Heart left ventricle (tissue), 13 donors: Measurements from ENCODE around the gene MEN1.

Experiments used
- POLR2A ChIP-seq, 2 donors: fragments of 450-650 bp; IDR thresholded peaks; one replicate each; pipeline ENCODE4 v1.6.1; 2017; ENCODE audit warnings: antibody characterized with exemption in 2 of 2, mild to moderate bottlenecking in 2 of 2, moderate library complexity in 2 of 2
- TF ChIP-seq, protein P1 (sequence below), 12 donors: fragments of 200-600 bp; sonication (generic) in 4 of 12; IDR thresholded peaks; one replicate each; pipeline versions ENCODE4 v1.5.0 to v1.8.0; 2018 to 2022; ENCODE audit warnings: antibody characterized with exemption in 12 of 12, mild to moderate bottlenecking in 5 of 12
- donor health status: ischemic (EF 13 %, LVEDD 7.1; RV severe dilation, severe dysfunction).
- donor health status: DM: no; HTN: yes; CAD: no.
- donor health status: DM: no; HTN: no; CAD: no.
- donor health status: ischemic (EF 25% LVEDD 6.9; RV normal size, moderate dysfunction).
- donor health status: ischemic (EF 25% LVEDD 5.7; RV mildly dilated, moderate dysfunction).
- donor health status: ischemic (EF 35%, LVEDD 5.7; RV mildly dilated, moderate dysfunction).
- donor health status: nonischemic (EF 11% LVEDD 7.7; RV severe dilation, severe dysfunction).
- donor health status: DM: yes; HTN: yes; CAD: no.
- donor health status: PGD.
- donor health status: ischemic (EF 29% LVEDD 5.4; RV normal size, mild dysfunction).
- donor health status: nonischemic (EF 23%, LVEDD 6.1; RV moderate dilation, normal function).

DNA sequence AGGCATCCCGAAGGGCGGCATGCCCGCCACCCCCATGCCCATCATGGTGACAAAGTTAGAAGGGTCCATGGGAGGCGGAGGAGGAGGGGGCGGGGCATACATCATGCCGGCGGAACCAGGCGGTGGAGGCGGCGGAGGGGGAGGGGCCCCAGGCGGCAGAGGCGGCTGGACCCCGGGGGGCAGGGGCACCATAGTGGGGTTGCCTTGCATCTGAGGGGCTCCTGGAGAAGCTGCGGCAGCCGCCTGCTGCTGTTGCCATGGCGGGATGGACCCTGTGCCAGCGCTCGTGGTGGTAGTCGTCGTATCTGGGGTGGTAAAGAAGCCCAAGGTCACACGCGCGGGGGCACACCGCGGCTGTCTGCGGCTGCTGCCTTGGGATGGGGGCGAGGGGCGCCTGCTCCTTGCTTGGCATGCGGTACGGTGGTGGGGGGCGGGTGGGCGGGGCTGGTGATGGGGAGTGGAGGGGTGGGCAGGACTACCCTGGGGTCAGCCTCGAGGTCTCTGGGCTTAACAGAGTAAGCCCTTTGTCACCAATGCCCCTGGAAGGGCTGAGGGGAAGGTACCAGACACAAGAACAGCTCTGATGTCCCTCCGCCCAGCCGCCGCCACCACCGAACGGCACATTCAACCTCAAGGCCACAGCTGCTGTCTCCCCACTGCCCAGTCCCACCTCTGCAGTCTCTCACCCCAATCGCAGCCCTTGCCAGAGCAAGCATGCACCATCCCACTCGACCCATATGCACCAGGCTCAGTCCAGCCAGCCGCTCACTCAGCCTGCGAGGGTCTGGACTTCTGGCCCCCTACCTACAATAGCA is 44.3 kb downstream of the MEN1 start:
- TF ChIP-seq, protein P1, sequence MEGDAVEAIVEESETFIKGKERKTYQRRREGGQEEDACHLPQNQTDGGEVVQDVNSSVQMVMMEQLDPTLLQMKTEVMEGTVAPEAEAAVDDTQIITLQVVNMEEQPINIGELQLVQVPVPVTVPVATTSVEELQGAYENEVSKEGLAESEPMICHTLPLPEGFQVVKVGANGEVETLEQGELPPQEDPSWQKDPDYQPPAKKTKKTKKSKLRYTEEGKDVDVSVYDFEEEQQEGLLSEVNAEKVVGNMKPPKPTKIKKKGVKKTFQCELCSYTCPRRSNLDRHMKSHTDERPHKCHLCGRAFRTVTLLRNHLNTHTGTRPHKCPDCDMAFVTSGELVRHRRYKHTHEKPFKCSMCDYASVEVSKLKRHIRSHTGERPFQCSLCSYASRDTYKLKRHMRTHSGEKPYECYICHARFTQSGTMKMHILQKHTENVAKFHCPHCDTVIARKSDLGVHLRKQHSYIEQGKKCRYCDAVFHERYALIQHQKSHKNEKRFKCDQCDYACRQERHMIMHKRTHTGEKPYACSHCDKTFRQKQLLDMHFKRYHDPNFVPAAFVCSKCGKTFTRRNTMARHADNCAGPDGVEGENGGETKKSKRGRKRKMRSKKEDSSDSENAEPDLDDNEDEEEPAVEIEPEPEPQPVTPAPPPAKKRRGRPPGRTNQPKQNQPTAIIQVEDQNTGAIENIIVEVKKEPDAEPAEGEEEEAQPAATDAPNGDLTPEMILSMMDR (IDR thresholded peaks at IDR 0.05) = no peak
- TF ChIP-seq POLR2A (IDR thresholded peaks at IDR 0.05) = no peak
